Cardiac fibroblast (primary cell): ENCODE results near the gene TWSG1.
A peak's percentile ranks its signal among the peaks of the same experiment; 100 is the strongest.
"Not testable (repeated sequence)": the region's sequence is repeated elsewhere in the genome, so short reads cannot be mapped to it uniquely, and the experiment has no call there.

Experiments
- DNase-seq, 2 donors: peaks; one replicate each; pipeline versions ENCODE4 v3.0.0 to v3.0.0-alpha.2; 2010; ENCODE audit warnings: low read depth in 2 of 2
- H3K4me3 ChIP-seq, 2 donors: replicated peaks in 1 of 2; 1 replicate in 1 of 2; 2 replicates in 1 of 2; pipeline ENCODE4 v1.5.1; 2011; ENCODE audit warnings: low read depth in 2 of 2, low read length in 2 of 2, mild to moderate bottlenecking in 2 of 2, moderate library complexity in 1 of 2
- CTCF ChIP-seq: IDR thresholded peaks from one replicate; pipeline ENCODE4 v1.5.1; 2011; ENCODE audit warnings: low read depth, mild to moderate bottlenecking, low read length, inconsistent platforms

The TWSG1 gene

GRCh38 chr18:9359796-9360195 is 25.2 kb downstream of the TWSG1 start:
- DNase-seq, result no peak
- no peak overlapping the region for H3K4me3 ChIP-seq
- TF ChIP-seq CTCF, result no peak

GRCh38 chr18:9361191-9361590 is 26.6 kb downstream of the TWSG1 start:
- TF ChIP-seq CTCF, result no peak
- no peak overlapping the region for H3K4me3 ChIP-seq
- DNase-seq, result no peak

- DNase-seq, result no peak
- no peak overlapping the region for H3K4me3 ChIP-seq
- TF ChIP-seq CTCF, result no peak
These were observed 28.3 kb downstream of the TWSG1 start for GRCh38 chr18:9362869-9363268.

GRCh38 chr18:9364242-9364641 is 29.7 kb downstream of the TWSG1 start:
- TF ChIP-seq CTCF, result no peak
- H3K4me3 ChIP-seq, result no peak overlapping the region
- no peak for DNase-seq

- H3K4me3 ChIP-seq, result no peak overlapping the region
- DNase-seq, result peak in 1 of 2 donors; percentile 43
- TF ChIP-seq CTCF, result no peak
These were observed 30.8 kb downstream of the TWSG1 start for GRCh38 chr18:9365406-9365805.

GRCh38 chr18:9366126-9366714 is 31.6 kb downstream of the TWSG1 start:
- no peak overlapping the region for H3K4me3 ChIP-seq
- TF ChIP-seq CTCF, result peak; percentile 31
- DNase-seq, result peak; percentile 38 to 77

GRCh38 chr18:9373254-9373653 is 38.7 kb downstream of the TWSG1 start:
- DNase-seq, result not testable (repeated sequence)

More at GRCh38 chr18:9373254-9373653, 38.7 kb downstream of the TWSG1 start:
- not testable (repeated sequence) for H3K4me3 ChIP-seq
